ENCODE data around the gene FAM110C. TPM values are rescaled to one million over a fixed set of nuclear protein-coding genes. Genes with fewer than 3 reads are reported as not detected.
"Not testable (repeated sequence)": the region's sequence is repeated elsewhere in the genome, so short reads cannot be mapped to it uniquely, and the experiment has no call there.

FAM110C gene
- polyA plus RNA-seq, 3 donors = 8.9 to 25.5 (median 13.4) TPM

GRCh38 chr2:18402-19271 is 27.7 kb downstream of the FAM110C start:
- no peak for DNase-seq (ENCODE audit: extremely low read depth in 1 of 11, low read depth in 9 of 11, low spot score in 4 of 11)

GRCh38 chr2:15916-16315 is 30.4 kb downstream of the FAM110C start:
- not testable (repeated sequence) for DNase-seq (ENCODE audit: extremely low read depth in 1 of 11, low read depth in 9 of 11, low spot score in 4 of 11)

- DNase-seq (ENCODE audit: extremely low read depth in 1 of 11, low read depth in 9 of 11, low spot score in 4 of 11) = no peak
Observed at GRCh38 chr2:11248-11941, 34.9 kb downstream of the FAM110C start.

- DNase-seq (ENCODE audit: extremely low read depth in 1 of 11, low read depth in 9 of 11, low spot score in 4 of 11) = no peak
Observed at GRCh38 chr2:10222-10875, 36.0 kb downstream of the FAM110C start.

Other genes starting within 250 kb of the FAM110C start
- 100 to 1,000 TPM in 2 of 3 donors, 10 to 100 TPM in 1; 96.3 to 132 (median 114) TPM for gene SH3YL1, start 217.5 kb upstream of the FAM110C start, polyA plus RNA-seq (ENCODE audit: insufficient read length in 3 of 3)
- gene ACP1, start 218.4 kb upstream of the FAM110C start, polyA plus RNA-seq (ENCODE audit: insufficient read length in 3 of 3) = 100 to 1,000 TPM; 149 to 164 (median 161) TPM
- gene ALKAL2, start 241.6 kb upstream of the FAM110C start, polyA plus RNA-seq (ENCODE audit: insufficient read length in 3 of 3) = 1 to 10 TPM; 4.7 to 6.6 (median 5.8) TPM

Data from renal cortex interstitium (tissue), 11 donors.